ENCODE results near the gene ANKIB1.

Gene ANKIB1

DNA sequence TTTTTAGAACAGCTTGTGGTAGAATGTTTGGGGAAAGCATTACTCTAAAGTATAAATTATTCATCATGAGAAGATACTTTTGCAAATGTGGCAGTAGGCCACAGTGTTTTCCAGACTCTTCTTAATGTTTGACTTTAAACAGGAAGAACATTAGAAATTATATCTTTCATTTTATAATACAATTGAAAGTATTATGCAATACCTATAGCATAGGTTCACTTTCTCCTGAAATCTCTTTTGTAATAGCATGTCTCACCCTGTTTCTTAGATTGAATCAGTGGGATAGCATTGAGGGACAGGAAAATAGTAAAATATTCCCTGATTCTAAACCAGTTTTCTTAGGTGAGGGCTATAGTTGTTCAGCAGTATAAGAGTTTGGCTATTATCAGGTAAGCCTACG lies 23.1 kb downstream of the ANKIB1 start:
- no peak for DNase-seq (ENCODE audit: low read depth)

DNA sequence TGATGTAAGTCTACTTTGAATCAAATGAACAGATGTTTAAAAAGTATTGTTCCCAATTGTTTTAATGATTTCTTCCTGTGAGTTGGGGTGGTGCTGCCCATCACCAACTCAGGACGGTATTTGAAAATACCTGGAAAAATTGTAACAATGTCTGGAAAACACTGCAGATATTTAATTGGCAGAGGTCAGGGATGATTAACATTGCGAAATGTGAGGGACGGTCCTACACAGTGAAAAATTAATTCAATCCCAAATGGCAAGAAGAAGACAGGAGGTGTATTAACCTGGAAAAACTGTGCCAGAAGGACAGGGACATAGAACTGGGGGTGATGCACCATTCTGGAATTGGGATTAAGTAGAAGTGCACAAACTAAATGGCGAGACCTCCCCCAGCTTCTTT lies 29.6 kb downstream of the ANKIB1 start:
- no peak for DNase-seq (ENCODE audit: low read depth)

DNA sequence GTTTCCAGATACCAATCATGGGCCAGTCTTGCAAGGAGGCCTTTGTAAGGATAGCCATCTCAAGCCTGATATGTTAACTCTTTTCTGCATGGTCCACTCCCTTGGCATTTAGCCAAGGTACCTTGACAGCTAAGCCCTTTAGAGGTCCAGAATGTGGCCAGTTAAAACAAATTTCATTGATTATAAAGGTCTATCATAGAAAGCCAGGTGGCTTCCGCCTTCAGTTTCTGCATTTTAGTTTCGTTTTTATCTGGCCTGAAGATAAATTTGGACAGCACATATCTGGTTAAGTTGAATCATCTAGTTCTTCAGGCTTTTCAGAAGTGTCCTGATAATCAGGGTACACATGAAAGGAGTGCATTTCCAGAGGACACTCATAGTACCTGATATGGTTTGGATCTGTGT lies 30.7 kb downstream of the ANKIB1 start:
- DNase-seq (ENCODE audit: low read depth), result no peak

DNA sequence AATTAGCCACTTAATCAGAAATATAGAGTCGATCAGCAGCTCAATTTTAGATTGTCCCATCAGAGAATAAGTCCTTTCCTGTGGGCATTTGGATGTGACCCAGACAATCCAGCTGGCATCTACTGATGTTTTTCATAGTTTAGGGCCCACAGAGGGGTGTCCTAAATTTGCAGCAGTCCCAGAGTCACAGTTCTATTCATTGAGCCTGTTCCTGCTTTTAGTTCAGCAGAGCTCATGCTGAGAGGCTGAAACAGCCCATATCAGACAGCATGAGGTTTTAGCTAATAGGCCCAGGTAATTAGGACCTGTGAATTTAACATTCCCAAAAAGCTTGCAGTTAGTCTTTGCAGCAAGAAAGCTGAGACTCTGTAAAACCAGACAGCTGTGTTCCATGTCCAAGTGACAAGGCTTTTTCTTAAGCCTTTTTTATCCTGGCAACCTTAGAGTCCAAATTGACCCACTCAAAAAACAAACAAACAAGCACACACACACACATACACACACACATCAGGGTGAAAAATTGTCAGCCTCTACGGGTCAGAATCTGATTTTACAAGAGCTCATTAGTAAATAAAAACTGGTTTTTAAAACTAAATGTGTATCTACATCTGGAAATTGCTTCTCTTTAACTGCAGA lies 33.7 kb downstream of the ANKIB1 start:
- no peak for DNase-seq (ENCODE audit: low read depth)

DNA sequence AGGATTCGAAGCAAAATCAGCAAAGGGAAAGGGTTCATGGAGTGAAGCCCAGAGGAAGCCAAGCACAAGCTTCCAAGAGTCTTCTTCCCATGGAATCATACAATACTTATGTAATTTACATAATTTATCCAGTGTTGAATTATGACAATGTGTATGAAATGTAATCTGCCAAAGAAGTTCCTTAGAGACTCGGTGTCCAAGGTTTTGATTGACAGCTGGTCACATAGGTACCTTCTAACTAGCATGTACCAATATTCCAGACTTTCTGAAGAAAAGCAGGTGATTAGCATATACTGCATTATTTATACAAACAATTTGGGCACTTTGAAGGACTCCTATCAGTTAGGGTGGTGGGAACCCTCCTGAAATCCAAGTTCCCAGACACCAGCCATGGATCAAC lies 35.3 kb downstream of the ANKIB1 start:
- no peak for DNase-seq (ENCODE audit: low read depth)

DNA sequence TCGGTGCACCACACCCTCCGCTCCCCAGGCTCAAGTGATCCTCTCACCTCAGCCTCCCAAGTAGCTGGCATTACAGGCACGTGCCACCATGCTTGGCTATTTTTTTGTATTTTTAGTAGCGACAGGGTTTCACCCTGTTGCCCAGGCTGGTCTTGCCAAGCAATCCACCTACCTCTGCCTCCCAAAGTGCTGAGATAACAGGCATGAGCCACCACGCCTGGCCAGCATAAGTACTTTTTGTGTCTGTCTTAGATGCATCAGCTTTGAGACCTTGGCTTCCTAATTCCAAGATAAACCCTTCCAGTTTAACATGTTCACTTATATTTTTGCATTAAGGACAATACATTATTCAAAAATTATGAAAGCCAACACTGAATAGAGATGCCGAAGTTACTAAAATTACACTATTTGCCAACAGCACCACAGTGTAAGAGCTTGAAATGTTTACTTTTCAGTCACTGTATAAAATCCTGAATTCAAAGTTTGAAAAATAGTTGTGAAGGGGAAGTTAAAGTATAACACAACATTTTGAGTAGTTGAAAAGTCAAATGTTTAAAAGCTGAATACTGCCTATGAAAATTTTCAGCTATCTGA lies 36.5 kb downstream of the ANKIB1 start:
- no peak for DNase-seq (ENCODE audit: low read depth)

DNA sequence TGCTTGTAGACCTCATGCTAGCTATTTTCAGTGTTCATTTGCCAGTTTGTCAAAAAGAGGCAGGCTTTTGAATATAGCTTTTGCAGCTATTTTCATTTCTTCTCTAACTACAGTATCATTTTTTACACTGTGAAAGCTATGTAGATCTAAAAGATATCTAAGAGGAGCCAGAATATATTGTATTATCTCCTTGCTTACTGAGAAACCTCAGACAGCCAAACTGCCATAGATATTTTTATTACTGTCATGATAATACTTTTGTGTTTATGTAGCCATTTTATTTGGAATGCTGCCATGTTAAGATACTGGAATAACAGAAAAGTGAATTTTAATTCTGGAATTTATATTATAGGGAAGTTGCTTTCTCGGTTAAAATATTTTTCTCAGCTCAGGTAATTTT lies 37.2 kb downstream of the ANKIB1 start:
- DNase-seq (ENCODE audit: low read depth), result no peak

DNA sequence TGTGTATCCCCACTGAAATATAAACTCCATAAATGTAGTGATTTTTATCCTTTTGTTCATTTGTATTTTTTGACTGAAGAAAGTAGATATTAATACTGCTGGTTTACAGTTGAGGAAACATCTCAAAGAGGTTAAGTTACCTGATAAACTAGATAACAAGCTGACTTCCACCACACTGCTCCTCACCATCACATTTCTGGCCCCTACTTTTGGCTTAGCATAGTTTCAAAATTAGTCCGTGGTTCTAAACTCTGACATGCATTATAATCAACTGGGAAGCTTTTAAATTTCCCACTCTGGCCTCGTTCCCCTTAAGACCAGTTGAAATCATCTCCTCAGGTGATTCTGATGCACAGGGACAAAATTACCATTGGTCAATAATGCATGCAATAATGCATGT lies 43.5 kb downstream of the ANKIB1 start:
- no peak for DNase-seq (ENCODE audit: low read depth)

DNA sequence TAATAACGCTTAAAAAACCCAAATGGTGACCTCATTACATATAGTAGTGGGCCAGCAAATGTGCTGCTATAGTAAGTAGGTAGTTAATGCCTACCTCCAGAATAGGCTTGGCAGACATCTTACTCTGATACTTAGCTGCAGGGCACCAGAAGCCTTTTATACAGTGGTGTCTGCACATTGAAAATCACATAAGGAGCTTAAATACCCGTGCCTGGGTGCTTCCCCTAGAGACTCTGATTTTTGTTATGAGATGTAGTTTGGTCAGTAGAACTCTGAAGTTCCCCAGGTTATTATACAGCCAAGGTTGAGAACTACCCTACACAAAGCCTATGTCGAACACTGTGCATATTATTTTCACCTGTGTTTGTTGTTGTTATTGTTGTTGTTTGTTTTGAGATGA lies 47.2 kb downstream of the ANKIB1 start:
- no peak for DNase-seq (ENCODE audit: low read depth)

DNA sequence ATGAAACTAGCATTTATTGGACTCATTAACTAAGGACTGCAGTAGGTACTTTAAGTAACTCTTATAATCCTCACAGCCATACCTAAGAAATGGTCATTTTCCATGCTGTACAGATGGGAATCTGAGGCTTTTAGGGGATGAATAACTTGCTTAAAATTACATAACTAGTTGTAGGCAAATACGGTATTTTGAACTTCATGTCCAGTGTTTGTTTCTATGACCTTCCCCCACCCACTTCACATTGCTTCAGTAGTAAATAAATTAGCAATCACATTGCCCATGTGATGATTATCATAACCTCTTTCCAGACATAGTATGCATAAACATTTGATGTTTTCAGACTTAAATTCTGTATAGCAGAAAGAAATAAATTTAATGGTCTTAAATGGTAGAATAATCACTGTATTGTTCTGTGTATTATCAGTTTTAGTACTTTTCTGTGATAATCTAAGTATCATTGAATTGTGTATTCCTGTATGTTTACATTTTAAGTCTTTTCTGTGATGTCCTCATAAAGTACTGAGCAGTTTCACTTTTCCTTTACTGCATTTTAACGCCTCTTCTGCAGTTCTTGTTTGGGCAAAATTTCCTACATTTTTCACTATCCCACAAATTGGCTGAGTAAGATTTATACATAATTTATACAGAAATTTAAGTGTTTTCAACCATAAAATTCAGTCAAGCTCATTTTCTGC lies 48.3 kb downstream of the ANKIB1 start:
- no peak for DNase-seq (ENCODE audit: low read depth)

DNA sequence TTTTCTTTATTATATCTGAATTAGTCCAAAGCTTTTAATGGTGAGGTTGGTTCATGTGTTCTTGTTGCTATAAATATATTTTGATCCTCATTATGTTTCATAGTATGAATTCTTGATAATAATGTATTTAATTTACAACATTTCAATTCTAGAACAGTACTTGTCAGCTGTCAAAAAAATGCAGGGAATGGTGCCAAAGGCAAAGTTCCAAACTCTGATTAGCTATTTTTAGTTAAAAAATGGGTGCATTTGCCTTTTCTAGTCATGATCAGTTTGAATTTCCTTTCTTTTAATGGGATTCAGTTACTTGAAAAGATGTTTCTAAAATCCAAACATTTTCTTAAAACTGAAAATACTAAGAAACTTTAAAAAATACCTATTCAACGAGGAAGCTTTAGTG lies 49.6 kb downstream of the ANKIB1 start:
- DNase-seq (ENCODE audit: low read depth), result no peak

DNA sequence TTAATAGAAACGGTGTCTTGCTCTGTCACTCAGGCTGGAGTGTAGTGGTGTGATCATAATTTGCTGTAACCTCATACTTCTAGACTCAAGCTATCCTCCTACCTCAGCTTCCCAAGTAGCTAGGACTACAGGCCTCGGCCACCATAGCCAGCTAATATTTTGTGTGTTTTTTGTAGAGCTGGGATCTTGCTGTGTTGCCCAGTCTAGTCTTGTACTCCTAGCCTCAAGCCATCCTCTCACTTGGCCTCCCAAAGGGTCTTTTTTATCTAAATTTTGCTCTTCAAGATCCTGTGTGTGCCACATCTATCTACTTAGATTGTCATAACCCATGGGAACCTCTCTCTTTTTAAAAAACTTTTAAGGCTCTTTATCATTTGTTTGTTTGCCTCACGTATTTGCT lies 50.5 kb downstream of the ANKIB1 start:
- no peak for DNase-seq (ENCODE audit: low read depth)

DNA sequence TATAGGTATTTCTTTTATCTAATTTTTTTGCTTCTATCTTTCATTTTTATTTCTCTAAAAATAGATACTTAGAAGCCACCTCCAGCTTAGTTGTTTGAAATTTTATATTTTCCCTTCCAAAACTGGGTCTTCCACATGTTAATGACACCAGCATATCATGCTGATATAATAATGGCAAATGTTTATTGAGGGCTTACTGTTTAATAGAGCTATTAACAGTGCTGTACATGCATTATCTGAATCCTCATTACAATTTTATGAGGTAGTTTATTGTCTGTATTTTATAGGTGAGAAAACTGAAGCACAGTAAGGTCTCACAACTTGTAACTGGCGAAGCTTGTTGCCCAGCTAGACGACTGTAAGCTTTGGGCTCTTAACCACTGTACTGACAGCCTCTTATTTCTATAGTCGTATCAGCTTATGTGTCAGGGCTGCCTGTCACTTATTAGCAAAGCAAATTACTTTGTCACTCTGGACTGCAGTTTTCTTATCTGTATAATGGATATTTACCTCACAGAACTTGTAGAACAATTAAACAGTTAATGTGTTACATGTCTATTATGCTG lies 51.2 kb downstream of the ANKIB1 start:
- DNase-seq (ENCODE audit: low read depth), result no peak

DNA sequence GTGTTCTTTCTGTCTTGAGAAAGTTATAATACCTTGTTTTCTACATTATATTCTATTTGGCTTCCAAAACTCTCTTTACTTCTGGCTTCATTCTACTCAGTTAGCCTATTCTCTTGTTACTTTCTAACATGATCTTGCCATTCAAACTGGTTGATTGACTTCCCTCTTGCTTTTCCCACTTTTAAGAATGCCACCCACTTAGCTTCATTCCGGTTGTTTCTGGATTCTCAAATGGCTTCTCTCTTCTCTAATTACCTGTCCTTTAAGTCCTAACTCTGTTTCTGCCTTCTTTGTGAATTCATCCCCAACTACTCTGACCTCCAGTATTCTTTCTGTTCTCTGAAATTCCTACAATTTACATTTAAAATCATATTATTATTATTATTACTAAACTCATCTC lies 52.0 kb downstream of the ANKIB1 start:
- DNase-seq (ENCODE audit: low read depth), result no peak

DNA sequence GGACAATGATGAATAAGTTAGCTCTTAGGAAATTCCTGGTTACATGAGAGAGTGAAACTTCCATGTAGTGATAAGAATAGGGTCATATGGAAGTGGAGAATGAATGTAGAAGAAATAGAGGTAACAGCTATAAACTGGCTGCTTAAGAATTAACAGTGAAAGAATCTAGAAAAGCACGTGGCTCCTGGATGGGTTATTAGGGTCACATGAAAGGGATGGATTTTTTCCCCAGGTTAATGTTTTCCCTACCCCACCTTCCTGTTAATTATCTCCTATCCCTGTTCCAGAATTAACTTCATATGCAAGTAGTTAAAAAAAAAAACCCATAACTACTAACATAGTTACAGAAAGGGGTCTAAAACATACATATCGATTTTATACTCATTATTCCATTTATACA lies 58.0 kb downstream of the ANKIB1 start:
- no peak for DNase-seq (ENCODE audit: low read depth)

DNA sequence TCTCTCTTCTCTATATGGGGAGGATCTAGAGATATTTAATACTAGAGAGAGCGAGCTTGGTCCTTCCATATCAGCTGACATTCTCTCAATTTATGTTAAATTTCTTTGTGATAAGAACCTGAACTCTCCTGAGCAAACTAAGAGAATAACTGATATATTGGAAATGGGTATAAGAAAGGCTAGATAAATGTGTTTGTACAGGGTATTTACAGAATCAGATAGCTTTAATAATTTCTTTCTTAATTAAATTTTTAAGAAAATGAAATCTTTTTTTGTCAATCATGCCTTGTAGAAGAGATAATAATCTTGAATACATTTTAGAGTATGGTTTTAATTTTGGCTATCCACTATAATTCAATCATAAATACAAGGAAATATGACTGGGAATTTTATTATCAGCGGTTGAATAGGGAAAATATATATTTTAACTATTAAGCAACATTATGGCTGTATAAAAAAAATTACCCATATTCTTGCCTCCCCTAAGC lies 58.7 kb downstream of the ANKIB1 start:
- DNase-seq (ENCODE audit: low read depth), result no peak

DNA sequence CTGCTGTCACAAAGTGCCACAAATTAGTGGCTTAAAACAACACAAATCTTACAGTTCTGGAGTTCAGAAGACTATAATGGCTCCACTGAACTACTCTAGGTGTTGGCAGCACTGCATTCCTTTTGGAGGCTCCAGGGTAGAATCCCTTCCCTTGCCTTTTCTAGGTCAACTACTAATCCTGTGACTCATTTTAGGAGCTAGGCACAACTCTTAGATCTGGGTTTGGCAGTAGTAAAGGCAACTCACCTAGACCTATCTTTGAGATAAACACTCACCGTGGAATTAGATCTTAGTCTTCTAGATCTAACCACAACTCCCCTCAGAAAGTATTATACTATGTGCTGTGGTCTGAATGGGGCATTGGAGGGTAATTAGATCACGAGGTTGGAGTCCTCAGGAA lies 60.4 kb downstream of the ANKIB1 start:
- no peak for DNase-seq (ENCODE audit: low read depth)

DNA sequence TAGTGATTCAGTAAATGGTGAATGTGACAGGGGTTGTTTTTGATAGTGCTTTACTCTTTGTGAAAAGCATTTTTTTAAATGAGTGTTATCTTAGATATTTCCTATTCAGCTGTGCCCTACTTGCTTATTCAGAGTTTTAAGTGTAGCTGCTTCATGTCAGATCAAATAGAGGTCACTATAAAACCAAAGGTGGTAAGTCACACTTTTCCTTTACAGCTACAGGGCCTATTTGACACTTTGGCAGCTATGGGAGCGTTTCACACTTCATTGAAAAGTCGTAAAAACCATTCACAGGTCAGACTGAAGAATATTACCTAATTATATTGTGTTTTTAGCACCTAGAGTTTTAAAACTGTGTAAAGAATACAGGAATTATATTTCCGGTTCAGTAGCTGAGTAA lies 67.3 kb downstream of the ANKIB1 start:
- no peak for DNase-seq (ENCODE audit: low read depth)

DNA sequence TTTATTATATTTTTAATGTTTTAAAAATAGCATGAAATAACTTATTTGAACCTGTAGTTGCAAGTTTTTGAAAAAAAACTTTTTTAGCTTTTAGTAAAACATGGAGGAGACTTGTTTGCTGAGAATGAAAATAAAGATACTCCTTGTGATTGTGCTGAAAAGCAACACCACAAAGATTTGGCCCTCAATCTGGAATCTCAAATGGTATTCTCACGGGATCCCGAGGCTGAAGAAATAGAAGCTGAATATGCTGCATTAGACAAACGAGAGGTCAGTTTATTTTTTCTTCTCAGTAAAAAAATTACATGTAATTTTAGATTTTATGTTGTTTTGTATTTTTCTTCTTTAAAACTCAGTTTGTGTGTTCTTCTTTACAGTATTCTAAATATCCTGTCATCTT lies 73.5 kb downstream of the ANKIB1 start:
- DNase-seq (ENCODE audit: low read depth), result no peak

DNA sequence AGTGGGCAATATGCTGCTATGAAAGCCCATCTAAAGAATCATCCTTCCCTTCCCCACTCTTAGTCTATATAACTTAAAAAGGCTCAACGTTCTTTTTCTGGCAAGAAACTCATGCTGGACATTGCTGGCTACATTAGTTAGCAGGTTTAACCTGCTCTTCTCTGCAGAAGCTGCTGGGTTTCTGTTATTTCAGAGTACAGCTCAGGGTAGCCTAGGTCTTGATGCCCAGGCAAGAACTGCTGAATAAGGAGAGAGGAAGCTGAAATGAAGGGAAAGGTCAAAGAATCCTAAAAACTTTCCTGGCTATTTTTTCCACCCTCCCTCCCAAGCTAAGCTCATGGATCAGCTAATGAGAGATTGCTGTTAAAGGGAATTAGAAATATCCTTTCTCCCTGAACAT lies 79.4 kb downstream of the ANKIB1 start:
- DNase-seq (ENCODE audit: low read depth), result no peak

DNA sequence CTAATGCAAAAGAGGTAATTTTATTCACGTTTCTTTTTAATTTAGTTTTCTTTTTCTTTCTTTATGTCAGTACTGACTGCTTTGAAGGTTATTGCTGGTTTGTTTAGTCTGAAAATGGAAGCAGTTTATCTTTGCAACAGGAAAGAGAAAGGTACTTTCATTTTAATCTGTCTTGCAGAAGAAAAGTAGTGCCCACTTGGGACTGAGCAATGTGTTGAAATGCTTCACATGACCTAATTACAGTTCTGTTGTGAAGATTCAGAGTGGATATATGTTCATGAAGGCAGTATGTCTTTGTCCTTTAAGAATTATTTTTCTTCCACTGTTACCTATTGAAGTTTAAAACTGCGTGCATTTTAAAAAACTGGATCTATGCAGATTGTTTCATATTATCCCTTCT lies 80.1 kb downstream of the ANKIB1 start:
- DNase-seq (ENCODE audit: low read depth), result no peak

DNA sequence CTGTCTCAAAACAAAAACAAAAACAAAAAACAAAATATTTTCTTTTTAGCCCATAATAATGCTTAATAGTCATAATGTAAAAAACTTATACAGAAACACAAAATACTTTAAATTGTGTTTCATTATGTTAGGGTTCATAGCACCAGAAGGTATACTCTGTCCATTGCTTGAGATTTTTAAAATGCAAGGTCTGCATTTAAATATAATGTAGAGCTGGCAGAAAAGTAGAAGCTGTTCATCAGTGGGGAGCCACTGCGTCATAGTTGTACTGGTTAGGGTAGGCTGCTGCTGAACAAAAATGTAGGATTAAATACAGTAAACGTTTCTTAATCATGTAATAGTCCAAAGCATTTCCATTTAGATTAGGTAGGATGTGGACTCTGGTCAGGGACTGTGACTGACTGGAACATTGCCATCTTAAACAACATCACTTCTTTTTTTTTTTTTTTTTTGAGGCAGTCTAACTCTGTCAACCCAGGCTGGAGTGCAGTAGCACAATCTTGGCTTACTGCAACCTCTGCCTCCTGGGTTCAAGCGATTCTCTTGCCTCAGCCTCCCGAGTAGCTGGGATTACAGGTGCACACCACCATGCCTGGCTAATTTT lies 85.2 kb downstream of the ANKIB1 start:
- DNase-seq (ENCODE audit: low read depth), result no peak

DNA sequence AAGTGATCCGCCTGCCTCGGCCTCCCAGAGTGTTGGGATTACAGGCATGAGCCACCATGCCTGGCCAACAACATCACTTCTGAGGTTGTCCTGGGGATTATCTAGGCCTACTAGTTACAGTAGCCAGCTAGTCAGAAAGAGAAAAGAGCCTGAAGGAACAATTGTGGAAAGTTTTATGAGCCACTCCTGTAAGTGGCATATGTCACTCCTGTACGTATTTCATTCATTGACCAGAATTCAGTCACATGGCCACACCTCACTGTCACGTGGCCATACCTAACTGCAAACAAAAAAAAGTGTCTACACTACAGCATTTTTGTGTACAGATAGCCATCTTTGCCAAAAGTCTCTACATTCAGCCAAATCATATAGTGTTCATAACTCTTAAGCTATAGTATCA lies 85.7 kb downstream of the ANKIB1 start:
- DNase-seq (ENCODE audit: low read depth), result no peak
